HepG2 (cell line): ENCODE measurements around the gene AARS1. TPM values are rescaled to one million over a fixed set of nuclear protein-coding genes. Genes with fewer than 3 reads are reported as not detected.
A peak's percentile ranks its signal among the peaks of the same experiment; 100 is the strongest.

ENCODE experiments used
- BCL3 ChIP-seq: sonication (generic); formaldehyde crosslinking; IDR thresholded peaks from 2 replicates; pipeline ENCODE4 v1.5.1; 2020; ENCODE audit warnings: mild to moderate bottlenecking, missing genetic modification reagents, moderate library complexity
- BORCS8-MEF2B ChIP-seq: sonication (generic); formaldehyde crosslinking; IDR thresholded peaks from 2 replicates; pipeline ENCODE4 v1.8.0; 2022; ENCODE audit warnings: mild to moderate bottlenecking, missing genetic modification reagents
- HINFP ChIP-seq: sonication (generic); formaldehyde crosslinking; IDR thresholded peaks from 2 replicates; pipeline ENCODE4 v1.4.0; 2020; ENCODE audit warnings: low read depth, mild to moderate bottlenecking, missing genetic modification reagents
- MYC ChIP-seq: sonication (generic); formaldehyde crosslinking; IDR thresholded peaks from 2 replicates; pipeline ENCODE4 v1.9.0; 2021; ENCODE audit warnings: missing genetic modification reagents, borderline replicate concordance
- PAXIP1 ChIP-seq: sonication (generic); formaldehyde crosslinking; conservative IDR thresholded peaks from 2 replicates; pipeline ENCODE4 v1.4.0; 2020; ENCODE audit warnings: mild to moderate bottlenecking, missing genetic modification reagents, moderate library complexity
- RFX5 ChIP-seq: IDR thresholded peaks from 2 replicates; pipeline ENCODE4 v1.6.1; 2011; ENCODE audit warnings: low read depth, low read length, improper control_type of control experiment
- SNAPC2 ChIP-seq: sonication (generic); formaldehyde crosslinking; IDR thresholded peaks from 2 replicates; pipeline ENCODE4 v1.8.1; 2022; ENCODE audit warnings: mild to moderate bottlenecking, missing genetic modification reagents
- TEF ChIP-seq: sonication (generic); formaldehyde crosslinking; IDR thresholded peaks from 2 replicates; pipeline ENCODE4 v1.5.0; 2020; ENCODE audit warnings: missing genetic modification reagents
- ZNF24 ChIP-seq: fragments of 450-650 bp; IDR thresholded peaks from 2 replicates; pipeline ENCODE4 v1.6.1; 2017; ENCODE audit warnings: antibody characterized with exemption, mild to moderate bottlenecking
- ZNF646 ChIP-seq: sonication (generic); formaldehyde crosslinking; IDR thresholded peaks from 2 replicates; pipeline ENCODE4 v1.9.0; 2021; ENCODE audit warnings: mild to moderate bottlenecking, missing genetic modification reagents
- ZNF839 ChIP-seq: sonication (generic); formaldehyde crosslinking; IDR thresholded peaks from 2 replicates; pipeline ENCODE4 v1.4.0; 2020; ENCODE audit warnings: missing genetic modification reagents, mild to moderate bottlenecking, borderline replicate concordance
- ZZZ3 ChIP-seq: sonication (generic); formaldehyde crosslinking; IDR thresholded peaks from 2 replicates; pipeline ENCODE4 v1.4.0; 2020; ENCODE audit warnings: missing genetic modification reagents, mild to moderate bottlenecking, borderline replicate concordance
- polyA plus RNA-seq, 8 experiments: library from polyadenylated mRNA; depleted of rRNA in 3 of 8; stranded (reverse) in 7 of 8; unstranded in 1 of 8; fragments of >200 nt; fragmentation: Illumina TruSeq in 4 of 8; extraction: Trizol in 4 of 8; gene quantifications; 2 replicates each; pipeline versions ENCODE4 v1.2.1 to v1.2.3, GENCODE V29; 2011 to 2016; ENCODE audit warnings: low read depth in 4 of 8, missing spikeins in 1 of 8, mixed read lengths in 1 of 8; ENCODE audit not compliant: insufficient read depth in 1 of 8
- total RNA-seq, 5 experiments: library from RNA; depleted of rRNA; stranded (reverse); fragments of >200 nt; fragmentation: Illumina TruSeq; extraction: Trizol; gene quantifications; 2 replicates each; pipeline ENCODE4 v1.2.3, GENCODE V29; 2016; ENCODE audit warnings: low read depth in 1 of 5
- TF ChIP-seq, protein P1 (sequence below): sonication (generic); formaldehyde crosslinking; IDR thresholded peaks from 2 replicates; pipeline ENCODE4 v1.5.1; 2020; ENCODE audit warnings: missing genetic modification reagents, mild to moderate bottlenecking, borderline replicate concordance

The AARS1 gene
- total and polyA plus RNA-seq, 2 of the 13 experiments (the other 11 are each of a cell fraction or from before 2014, with no cell fraction given) = 107 to 132 TPM

DNA sequence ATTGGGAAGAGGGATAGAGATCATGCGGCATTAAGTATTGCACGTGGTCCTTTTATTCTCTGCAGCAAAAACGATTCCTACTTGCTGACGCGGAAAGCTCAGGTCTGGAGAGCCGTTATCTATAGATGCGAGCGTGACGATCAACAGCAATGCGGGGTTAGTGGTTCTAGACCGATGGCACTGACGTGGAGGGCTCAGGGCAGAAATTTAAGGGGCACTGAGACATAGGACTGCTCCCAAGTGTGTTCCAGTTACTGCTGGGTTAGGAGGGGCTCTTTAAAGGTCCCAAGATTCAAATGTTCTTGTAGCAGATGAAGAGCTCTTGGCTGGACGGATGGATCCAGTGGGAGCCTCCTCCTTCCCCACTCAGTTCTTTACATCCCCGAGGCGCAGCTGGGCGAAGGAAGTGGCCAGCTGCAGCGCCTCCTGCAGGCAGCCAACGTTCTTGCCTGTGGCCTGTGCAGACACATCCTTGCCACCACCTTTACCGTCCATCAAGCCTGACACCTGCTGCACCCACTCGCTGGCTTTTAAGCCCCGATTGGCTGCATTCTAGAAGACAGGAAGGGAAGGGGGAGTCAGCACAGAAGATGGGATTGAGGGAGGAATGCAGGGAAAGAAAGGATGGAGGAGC is 36.8 kb downstream of the AARS1 start (continued):
- TF ChIP-seq ZNF24 = no peak
- no peak for TF ChIP-seq BORCS8-MEF2B
- TF ChIP-seq ZNF646 (CRISPR knock-in tag) = no peak
- TF ChIP-seq HINFP = no peak
- no peak for TF ChIP-seq RFX5
- no peak for TF ChIP-seq SNAPC2 (CRISPR knock-in tag)
- no peak for TF ChIP-seq BCL3 (CRISPR knock-in tag)
- 0 out of 2 replicates have a peak, but pooled peaks have one; percentile 40 for TF ChIP-seq MYC
- 0 out of 2 replicates have a peak, but pooled peaks have one; percentile 6 for TF ChIP-seq TEF (CRISPR knock-in tag)
- no peak for TF ChIP-seq ZNF839 (CRISPR knock-in tag)
- no peak for TF ChIP-seq PAXIP1 (CRISPR knock-in tag)
- TF ChIP-seq ZZZ3 (CRISPR knock-in tag) = no peak
- TF ChIP-seq, protein P1, sequence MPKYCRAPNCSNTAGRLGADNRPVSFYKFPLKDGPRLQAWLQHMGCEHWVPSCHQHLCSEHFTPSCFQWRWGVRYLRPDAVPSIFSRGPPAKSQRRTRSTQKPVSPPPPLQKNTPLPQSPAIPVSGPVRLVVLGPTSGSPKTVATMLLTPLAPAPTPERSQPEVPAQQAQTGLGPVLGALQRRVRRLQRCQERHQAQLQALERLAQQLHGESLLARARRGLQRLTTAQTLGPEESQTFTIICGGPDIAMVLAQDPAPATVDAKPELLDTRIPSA (CRISPR knock-in tag) = no peak
